ENCODE measurements around the gene PIK3C2G. TPM values are rescaled to one million over a fixed set of nuclear protein-coding genes. Genes with fewer than 3 reads are reported as not detected.

PIK3C2G gene
- total RNA-seq, 1 experiment from 2014 or later: not detected

- in situ Hi-C loops (cut with HindIII; ENCODE audit: low pct_unique_long_range_greater_than_20kb, low sequenced_read_pairs): no loop called here
- no peaks in the 10 kb centered on the region for H3K27me3 ChIP-seq (ENCODE audit: control insufficient read depth, insufficient read depth, low read length)
- no peak overlapping the region for H3K27ac ChIP-seq (ENCODE audit: low read length)
- ChIA-PET CTCF (no interaction called here), POLR2A (no interaction called here)
- TF ChIP-seq CTCF (IDR thresholded peaks at IDR 0.05) (no peak), SIN3A (IDR thresholded peaks at IDR 0.05; ENCODE audit: borderline replicate concordance, insufficient read depth, low read depth, low read length) (no peak), TCF7L2 (IDR thresholded peaks at IDR 0.05; ENCODE audit: low read depth, low read length) (no peak), POLR2AphosphoS5 (IDR thresholded peaks at IDR 0.05; ENCODE audit: low read depth, low read length) (no peak), REST (IDR thresholded peaks at IDR 0.05; ENCODE audit: insufficient read depth in 1 of 2, low read depth in 2 of 2, low read length in 1 of 2) (no peak)
- DNase-seq (ENCODE audit: low read depth, low spot score) (no peak), ATAC-seq (no peak)
- H3K4me1 ChIP-seq (ENCODE audit: control insufficient read depth, insufficient read depth, low read length): no peaks in the 10 kb centered on the region
- intact Hi-C loops (cut with micrococcal nuclease; ENCODE audit: unreplicated experiment): no loop called here
- H3K36me3 ChIP-seq (ENCODE audit: control insufficient read depth, insufficient read depth, low read length): no peaks in the 10 kb centered on the region
- no peak overlapping the region for H3K4me3 ChIP-seq (ENCODE audit: low read depth in 2 of 2, low read length in 2 of 2)
- BruUV-seq (replicated peaks): no TSS peak
- peaks cover 3% of the 10 kb centered on the region; the same call in 1 of the 2 replicates for H3K9me3 ChIP-seq (ENCODE audit: control insufficient read depth, insufficient read depth, low read depth, low read length)
These were observed 96.8 kb downstream of the PIK3C2G start for GRCh38 chr12:18358077-18358476.

- H3K4me1 ChIP-seq (ENCODE audit: control insufficient read depth, insufficient read depth, low read length): no peaks in the 10 kb centered on the region
- ChIA-PET CTCF (no interaction called here), POLR2A (no interaction called here)
- H3K4me3 ChIP-seq (ENCODE audit: low read depth in 2 of 2, low read length in 2 of 2): no peak overlapping the region
- no peaks in the 10 kb centered on the region for H3K36me3 ChIP-seq (ENCODE audit: control insufficient read depth, insufficient read depth, low read length)
- no peak for DNase-seq (ENCODE audit: low read depth, low spot score)
- intact Hi-C loops (cut with micrococcal nuclease; ENCODE audit: unreplicated experiment): no loop called here
- in situ Hi-C loops (cut with HindIII; ENCODE audit: low pct_unique_long_range_greater_than_20kb, low sequenced_read_pairs): no loop called here
- H3K27me3 ChIP-seq (ENCODE audit: control insufficient read depth, insufficient read depth, low read length): no peaks in the 10 kb centered on the region
- no peak overlapping the region for H3K27ac ChIP-seq (ENCODE audit: low read length)
- ATAC-seq: no peak
- BruUV-seq (replicated peaks): no TSS peak
- no peak for TF ChIP-seq TCF7L2 (IDR thresholded peaks at IDR 0.05; ENCODE audit: low read depth, low read length)
- no peak for TF ChIP-seq SIN3A (IDR thresholded peaks at IDR 0.05; ENCODE audit: borderline replicate concordance, insufficient read depth, low read depth, low read length)
- no peak for TF ChIP-seq REST (IDR thresholded peaks at IDR 0.05; ENCODE audit: insufficient read depth in 1 of 2, low read depth in 2 of 2, low read length in 1 of 2)
- TF ChIP-seq POLR2AphosphoS5 (IDR thresholded peaks at IDR 0.05; ENCODE audit: low read depth, low read length): no peak
- no peak for TF ChIP-seq CTCF (IDR thresholded peaks at IDR 0.05)
- peaks cover 3% of the 10 kb centered on the region; the same call in 1 of the 2 replicates for H3K9me3 ChIP-seq (ENCODE audit: control insufficient read depth, insufficient read depth, low read depth, low read length)
These were observed 97.6 kb downstream of the PIK3C2G start for GRCh38 chr12:18358930-18359329.
